Mesendoderm (in vitro differentiated cells): ENCODE results near the gene EVI2A.
A peak's percentile ranks its signal among the peaks of the same experiment; 100 is the strongest.

ENCODE experiments used
- DNase-seq: peaks from one replicate; pipeline ENCODE4 v3.0.0; 2013
- H2AK5ac ChIP-seq: 2 replicates; pipeline ENCODE4 v1.6.1; 2013; ENCODE audit warnings: low read length, inconsistent platforms
- H2BK120ac ChIP-seq: 2 replicates; pipeline ENCODE4 v1.6.1; 2013; ENCODE audit warnings: low read depth, mild to moderate bottlenecking, low read length, moderate library complexity, mixed read lengths
- H2BK15ac ChIP-seq: replicated peaks from 2 replicates; pipeline ENCODE4 v1.6.1; 2013; ENCODE audit warnings: low read depth, mild to moderate bottlenecking, moderate library complexity
- H2BK5ac ChIP-seq: 2 replicates; pipeline ENCODE4 v1.6.1; 2013; ENCODE audit warnings: low read length, inconsistent platforms
- H3K18ac ChIP-seq: 2 replicates; pipeline ENCODE4 v1.6.1; 2013; ENCODE audit warnings: mild to moderate bottlenecking, low read length, mixed read lengths
- H3K23ac ChIP-seq: one replicate; pipeline ENCODE4 v1.6.1; 2013; ENCODE audit warnings: low read length
- H3K27ac ChIP-seq: 2 replicates; pipeline ENCODE4 v1.5.1; 2013; ENCODE audit warnings: low read depth, mild to moderate bottlenecking, inconsistent platforms, low read length, moderate library complexity
- H3K27me3 ChIP-seq: 2 replicates; pipeline ENCODE4 v1.6.1; 2013; ENCODE audit warnings: low read length, control low read depth, mild to moderate bottlenecking, inconsistent platforms; ENCODE audit not compliant: insufficient read depth, poor library complexity
- H3K36me3 ChIP-seq: 2 replicates; pipeline ENCODE4 v1.6.1; 2013; ENCODE audit warnings: low read length, inconsistent platforms; ENCODE audit not compliant: control insufficient read depth, insufficient read depth
- H3K4ac ChIP-seq: one replicate; pipeline ENCODE4 v1.6.1; 2013; ENCODE audit warnings: low read depth, mild to moderate bottlenecking, low read length, moderate library complexity
- H3K4me1 ChIP-seq: 2 replicates; pipeline ENCODE4 v1.6.1; 2013; ENCODE audit warnings: low read depth, low read length, inconsistent platforms; ENCODE audit not compliant: control insufficient read depth
- H3K4me2 ChIP-seq: 2 replicates; pipeline ENCODE4 v1.6.1; 2013; ENCODE audit warnings: low read length
- H3K4me3 ChIP-seq: 2 replicates; pipeline ENCODE4 v1.5.1; 2013; ENCODE audit warnings: mild to moderate bottlenecking, low read length
- H3K56ac ChIP-seq: one replicate; pipeline ENCODE4 v1.6.1; 2013; ENCODE audit warnings: low read length
- H3K79me1 ChIP-seq: 2 replicates; pipeline ENCODE4 v1.6.1; 2013; ENCODE audit warnings: low read length, inconsistent platforms
- H3K79me2 ChIP-seq: 2 replicates; pipeline ENCODE4 v1.6.1; 2013; ENCODE audit warnings: mild to moderate bottlenecking, low read length; ENCODE audit not compliant: control insufficient read depth, insufficient read depth
- H3K9ac ChIP-seq: 2 replicates; pipeline ENCODE4 v1.6.1; 2013; ENCODE audit warnings: low read length, inconsistent platforms
- H4K5ac ChIP-seq: one replicate; pipeline ENCODE4 v1.6.1; 2013; ENCODE audit warnings: low read length
- H4K8ac ChIP-seq: one replicate; pipeline ENCODE4 v1.6.1; 2013; ENCODE audit warnings: low read depth, mild to moderate bottlenecking, control low read depth, low read length, moderate library complexity
- WGBS: extraction: QIAGEN DNeasy Blood & Tissue Kit; methylation state at CpG from one replicate; pipeline ENCODE4 v1.1.7; 2013; ENCODE audit warnings: low lambda C conversion rate, missing lambda C conversion rate; ENCODE audit not compliant: insufficient coverage; ENCODE audit errors: extremely low coverage; 5-methylcytosine and 5-hydroxymethylcytosine counted together

The EVI2A gene

DNA sequence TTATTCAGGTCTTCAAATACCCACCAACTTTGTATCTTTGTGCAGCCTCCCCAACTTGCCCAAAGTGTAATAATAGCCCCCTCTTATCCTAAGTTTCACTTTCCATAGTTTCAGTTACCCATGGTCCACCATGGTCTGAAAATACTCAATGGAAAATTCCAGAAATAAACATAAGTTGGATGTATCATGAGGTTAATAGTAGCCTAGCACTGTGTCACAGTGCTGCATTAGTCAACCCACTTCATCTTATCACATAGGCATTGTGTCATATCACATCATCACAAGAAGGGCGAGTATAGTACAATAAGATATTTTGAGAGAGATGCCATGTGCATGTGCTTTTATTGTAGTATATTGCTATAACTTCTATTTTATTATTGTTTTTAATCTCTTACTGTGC, 46.3 kb downstream of the EVI2A start:
- Histone ChIP-seq H3K4ac (no peak overlapping the region), H2BK15ac (no peak overlapping the region), H3K4me1 (no peaks in the 10 kb centered on the region), H3K36me3 (no peaks in the 10 kb centered on the region), H2BK120ac (no peak overlapping the region), H3K56ac (no peak overlapping the region), H3K79me2 (no peaks in the 10 kb centered on the region), H3K23ac (no peak overlapping the region), H3K4me2 (no peak overlapping the region), H3K27me3 (no peaks in the 10 kb centered on the region), H3K9ac (no peak overlapping the region), H3K79me1 (no peaks in the 10 kb centered on the region), H3K4me3 (no peak overlapping the region), H4K8ac (no peak overlapping the region), H2BK5ac (no peak overlapping the region), H3K18ac (no peak overlapping the region), H4K5ac (no peak overlapping the region), H3K27ac (no peak overlapping the region), H2AK5ac (no peak overlapping the region)
- WGBS = no CpG with 5 or more reads among the region's 1 CpG
- no peak for DNase-seq

DNA sequence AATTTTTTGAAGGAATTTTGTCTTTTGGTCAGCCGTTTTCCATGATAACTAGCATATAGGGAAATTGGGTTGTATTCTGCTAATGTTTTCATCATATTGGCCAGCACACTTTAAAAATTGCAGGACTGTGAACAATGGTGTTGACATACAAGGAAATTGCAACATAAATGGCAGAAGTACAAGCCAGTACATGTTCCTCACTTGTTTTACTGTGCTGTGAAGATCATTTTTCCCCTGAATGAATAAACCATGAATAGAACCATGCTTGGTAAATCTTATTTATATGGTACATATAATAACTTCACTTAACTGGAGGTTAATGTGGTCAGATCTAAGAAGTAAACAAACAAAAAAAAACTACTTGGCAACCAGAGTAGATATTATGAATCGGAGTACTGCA, 47.2 kb downstream of the EVI2A start:
- Histone ChIP-seq H3K79me2 (no peaks in the 10 kb centered on the region), H2AK5ac (no peak overlapping the region), H3K27ac (no peak overlapping the region), H3K4me3 (no peak overlapping the region), H2BK15ac (no peak overlapping the region), H3K36me3 (no peaks in the 10 kb centered on the region), H3K79me1 (no peaks in the 10 kb centered on the region), H2BK5ac (no peak overlapping the region), H3K56ac (no peak overlapping the region), H4K8ac (no peak overlapping the region), H3K4me1 (peaks cover 1% of the 10 kb centered on the region), H4K5ac (no peak overlapping the region), H2BK120ac (no peak overlapping the region), H3K27me3 (no peaks in the 10 kb centered on the region), H3K18ac (no peak overlapping the region), H3K9ac (no peak overlapping the region), H3K4ac (no peak overlapping the region), H3K23ac (no peak overlapping the region), H3K4me2 (no peak overlapping the region)
- no CpG with 5 or more reads among the region's 2 CpGs for WGBS
- no peak for DNase-seq

GRCh38 chr17:31273516-31273915, 47.9 kb downstream of the EVI2A start:
- H4K5ac ChIP-seq = no peak overlapping the region
- DNase-seq = no peak
- H3K79me2 ChIP-seq = no peaks in the 10 kb centered on the region
- no peaks in the 10 kb centered on the region for H3K36me3 ChIP-seq
- no peak overlapping the region for H3K27ac ChIP-seq
- H3K18ac ChIP-seq = no peak overlapping the region
- H3K79me1 ChIP-seq = no peaks in the 10 kb centered on the region
- no peak overlapping the region for H3K23ac ChIP-seq
- H2AK5ac ChIP-seq = no peak overlapping the region
- H3K56ac ChIP-seq = no peak overlapping the region
- no peaks in the 10 kb centered on the region for H3K27me3 ChIP-seq
- no peak overlapping the region for H3K9ac ChIP-seq
- H3K4me3 ChIP-seq = no peak overlapping the region
- no peak overlapping the region for H3K4me2 ChIP-seq
- no peak overlapping the region for H2BK120ac ChIP-seq
- H2BK5ac ChIP-seq = no peak overlapping the region
- H3K4me1 ChIP-seq = peaks cover 1% of the 10 kb centered on the region
- H3K4ac ChIP-seq = no peak overlapping the region
- no peak overlapping the region for H2BK15ac ChIP-seq
- no CpG with 5 or more reads among the region's 1 CpG for WGBS
- no peak overlapping the region for H4K8ac ChIP-seq

DNA sequence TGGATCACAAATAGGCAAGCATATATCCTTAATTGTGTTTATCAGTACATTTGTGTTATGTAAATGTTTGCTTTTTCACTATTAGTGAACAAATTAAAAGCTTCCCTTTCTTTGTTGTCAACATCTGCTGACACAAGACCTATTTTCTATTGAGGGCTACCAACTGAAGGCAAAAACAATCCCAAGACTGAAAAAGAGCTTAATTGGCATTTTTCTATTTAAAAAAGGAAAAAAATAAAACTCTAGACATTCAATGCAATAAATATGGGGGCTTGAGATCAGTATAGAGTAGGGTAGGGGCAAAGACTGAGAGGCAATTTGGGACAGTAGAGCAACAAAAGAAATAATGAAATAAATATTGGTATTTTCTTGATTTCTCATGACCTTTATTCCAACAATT, 48.6 kb downstream of the EVI2A start:
- no peak overlapping the region for H2BK120ac ChIP-seq
- no peak overlapping the region for H4K8ac ChIP-seq
- no peaks in the 10 kb centered on the region for H3K36me3 ChIP-seq

DNA sequence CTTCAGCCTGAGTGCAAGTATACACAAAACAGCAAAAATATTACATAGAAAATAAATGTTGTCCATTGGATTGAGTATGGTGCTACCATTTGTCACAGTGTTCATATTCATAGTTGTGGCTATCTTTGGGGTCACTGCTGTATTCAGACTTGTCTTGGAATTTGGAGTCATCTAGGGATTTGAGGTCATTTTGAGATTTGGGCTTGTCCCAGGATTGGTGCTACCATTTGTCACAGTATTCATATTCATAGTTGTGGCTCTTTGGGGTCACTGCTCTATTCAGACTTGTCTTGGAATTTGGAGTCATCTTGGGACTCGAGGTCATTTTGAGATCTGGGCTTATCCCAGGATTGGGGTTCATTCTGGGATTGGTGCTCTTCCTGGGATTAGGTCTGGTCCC, 49.2 kb downstream of the EVI2A start:
- Histone ChIP-seq H3K56ac (no peak overlapping the region), H4K5ac (no peak overlapping the region), H3K9ac (no peak overlapping the region), H2BK15ac (no peak overlapping the region), H3K79me1 (no peaks in the 10 kb centered on the region), H4K8ac (no peak overlapping the region), H3K18ac (no peak overlapping the region), H3K4ac (no peak overlapping the region), H2BK5ac (no peak overlapping the region), H3K23ac (no peak overlapping the region), H3K4me1 (peaks cover 1% of the 10 kb centered on the region), H3K27ac (no peak overlapping the region), H3K4me2 (no peak overlapping the region), H2BK120ac (no peak overlapping the region), H2AK5ac (no peak overlapping the region), H3K36me3 (no peaks in the 10 kb centered on the region), H3K27me3 (no peaks in the 10 kb centered on the region), H3K4me3 (no peak overlapping the region), H3K79me2 (no peaks in the 10 kb centered on the region)
- DNase-seq = no peak
- no CpG with 5 or more reads among the region's 1 CpG for WGBS

More for the DNA sequence above, 48.6 kb downstream of the EVI2A start:
- Histone ChIP-seq H3K4ac (no peak overlapping the region), H3K4me1 (peaks cover 1% of the 10 kb centered on the region), H2BK5ac (no peak overlapping the region), H3K27me3 (no peaks in the 10 kb centered on the region), H3K56ac (no peak overlapping the region), H3K4me2 (no peak overlapping the region), H3K23ac (no peak overlapping the region), H3K79me2 (no peaks in the 10 kb centered on the region), H3K18ac (no peak overlapping the region), H3K9ac (no peak overlapping the region), H3K4me3 (no peak overlapping the region), H3K27ac (no peak overlapping the region), H3K79me1 (no peaks in the 10 kb centered on the region), H4K5ac (no peak overlapping the region), H2BK15ac (no peak overlapping the region), H2AK5ac (no peak overlapping the region)
- no peak for DNase-seq

DNA sequence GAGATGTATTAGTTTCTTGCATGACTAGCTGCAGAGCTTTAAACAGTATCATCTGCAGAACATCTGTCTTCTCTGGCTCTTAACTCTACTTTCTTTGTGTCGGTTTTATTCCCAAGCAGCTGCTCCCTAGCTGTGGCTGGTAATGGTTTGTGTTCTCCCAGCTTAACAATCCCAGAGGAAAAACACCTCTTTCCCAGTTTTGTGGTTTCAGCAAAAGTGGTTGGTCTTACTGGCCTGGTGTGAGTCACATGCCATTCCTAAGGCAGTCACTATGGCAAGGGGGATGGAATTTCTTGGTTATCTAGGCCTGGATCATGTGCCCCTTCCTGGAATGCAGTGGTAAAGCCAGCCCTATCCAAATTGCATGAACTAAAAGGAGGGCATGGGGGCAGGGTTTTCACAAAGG, 51.8 kb downstream of the EVI2A start:
- Histone ChIP-seq H3K36me3 (no peaks in the 10 kb centered on the region), H3K4ac (no peak overlapping the region), H3K79me2 (no peaks in the 10 kb centered on the region), H2BK5ac (no peak overlapping the region), H3K23ac (no peak overlapping the region), H3K27me3 (no peaks in the 10 kb centered on the region), H3K9ac (no peak overlapping the region), H4K8ac (no peak overlapping the region), H2AK5ac (no peak overlapping the region), H3K4me3 (no peak overlapping the region), H3K18ac (no peak overlapping the region), H3K79me1 (no peaks in the 10 kb centered on the region), H2BK120ac (no peak overlapping the region), H4K5ac (no peak overlapping the region), H3K56ac (no peak overlapping the region), H3K4me2 (no peak overlapping the region), H3K4me1 (peaks cover 1% of the 10 kb centered on the region), H2BK15ac (no peak overlapping the region), H3K27ac (peak overlapping the region; percentile 7)
- WGBS = no CpG with 5 or more reads among the region's 1 CpG
- peak; percentile 96 for DNase-seq
